ENCODE results near the gene B3GALT5. TPM values are rescaled to one million over a fixed set of nuclear protein-coding genes. Genes with fewer than 3 reads are reported as not detected.

B3GALT5 gene
- 1 to 10 TPM in 3 of 5 donors, under 1 TPM in 1, not detected in 1; 0.45 to 8.3 (median 4.3) TPM for total RNA-seq
- polyA plus RNA-seq: 1 to 10 TPM in 1 of 3 donors, under 1 TPM in 2; 0.12 to 2.7 (median 0.70) TPM
- long read RNA-seq, donor 1: 0 reads
- long read RNA-seq, donor 2: 0 reads
- long read RNA-seq, donor 3: 0 reads
- long read RNA-seq, donor 4: 0 reads
- long read RNA-seq, donor 5: 0 reads
- long read RNA-seq, donor 6: 0 reads
- long read RNA-seq, donor 7: 0 reads
- long read RNA-seq, donor 8: 0 reads
- long read RNA-seq, donor 9: 0 reads
- long read RNA-seq, donor 10: 0 reads

GRCh38 chr21:39612233-39613040, at the start of gene B3GALT5:
TSS of gene B3GALT5 (plus strand) at chr21:39612940. CDS start at chr21:39660560, 47,620 bp downstream.
- H3K27me3 ChIP-seq: peaks cover 0 to 67% (median 27%) of the 10 kb centered on the region in 3 donors
- 9 to 24% (median 12%) methylated on average over 32 to 63 of the region's 63 CpGs for WGBS, 5 donors
- H3K9me3 ChIP-seq: no peaks in the 10 kb centered on the region
- intact Hi-C loops (cut with DNase I; ENCODE audit: low total_unique reads): no loop called here
- DNase-seq: peak in 1 of 2 donors; percentile 75
- peaks cover 6 to 17% (median 13%) of the 10 kb centered on the region in 4 donors for H3K4me1 ChIP-seq
- H3K4me3 ChIP-seq: peak within 1 kb of the TSS; percentile 36 to 45 (median 41)
- no peaks in the 10 kb centered on the region for H3K36me3 ChIP-seq
- H3K27ac ChIP-seq: peak within 1 kb of the TSS in 1 of 5 donors; percentile 21
- TF ChIP-seq POLR2A (IDR thresholded peaks at IDR 0.05) (no peak), EP300 (IDR thresholded peaks at IDR 0.05) (no peak), CTCF (IDR thresholded peaks at IDR 0.05) (no peak), POLR2AphosphoS5 (IDR thresholded peaks at IDR 0.05) (no peak)

GRCh38 chr21:39564200-39564599, 48.5 kb upstream of the B3GALT5 start:
- intact Hi-C loops (cut with DNase I; ENCODE audit: low total_unique reads): no loop called here
- peaks cover 0 to 12% (median 3%) of the 10 kb centered on the region in 4 donors for H3K4me1 ChIP-seq
- H3K27me3 ChIP-seq: no peaks in the 10 kb centered on the region
- H3K36me3 ChIP-seq: no peaks in the 10 kb centered on the region
- 29 to 65% (median 45%) methylated on average over 3 of the region's 3 CpGs for whole genome bisulfite sequencing, 5 donors
- peak; percentile 27 to 72 for DNase-seq
- TF ChIP-seq POLR2AphosphoS5 (IDR thresholded peaks at IDR 0.05): no peak
- TF ChIP-seq EP300 (IDR thresholded peaks at IDR 0.05): no peak
- TF ChIP-seq POLR2A (IDR thresholded peaks at IDR 0.05): no peak
- TF ChIP-seq CTCF (IDR thresholded peaks at IDR 0.05): no peak
- no peak overlapping the region for H3K27ac ChIP-seq
- no peak overlapping the region for H3K4me3 ChIP-seq
- H3K9me3 ChIP-seq: no peaks in the 10 kb centered on the region

- intact Hi-C loops (cut with DNase I; ENCODE audit: low total_unique reads): no loop called here
- H3K4me1 ChIP-seq: peaks cover 0 to 12% (median 3%) of the 10 kb centered on the region in 4 donors
- TF ChIP-seq CTCF (IDR thresholded peaks at IDR 0.05) (no peak), POLR2AphosphoS5 (IDR thresholded peaks at IDR 0.05) (no peak), POLR2A (IDR thresholded peaks at IDR 0.05) (no peak), EP300 (IDR thresholded peaks at IDR 0.05) (no peak)
- H3K36me3 ChIP-seq: no peaks in the 10 kb centered on the region
- no peak overlapping the region for H3K4me3 ChIP-seq
- DNase-seq: no peak
- H3K9me3 ChIP-seq: no peaks in the 10 kb centered on the region
- no peaks in the 10 kb centered on the region for H3K27me3 ChIP-seq
- no peak overlapping the region for H3K27ac ChIP-seq
- WGBS, 5 donors: 87 to 93% (median 91%) methylated on average over 18 of the region's 18 CpGs
These were observed 45.4 kb upstream of the B3GALT5 start for GRCh38 chr21:39567180-39567972.

- 58 to 79% (median 69%) methylated on average over 8 of the region's 8 CpGs for WGBS, 5 donors
These were observed 44.4 kb upstream of the B3GALT5 start for GRCh38 chr21:39568361-39568760.

More at GRCh38 chr21:39568361-39568760, 44.4 kb upstream of the B3GALT5 start:
- no peaks in the 10 kb centered on the region for H3K36me3 ChIP-seq
- no peaks in the 10 kb centered on the region for H3K9me3 ChIP-seq
- intact Hi-C loops (cut with DNase I; ENCODE audit: low total_unique reads): no loop called here
- TF ChIP-seq POLR2AphosphoS5 (IDR thresholded peaks at IDR 0.05) (no peak), CTCF (IDR thresholded peaks at IDR 0.05) (no peak)
- H3K4me1 ChIP-seq: peaks cover 0 to 12% (median 3%) of the 10 kb centered on the region in 4 donors
- peaks cover 0 to 3% (median 0%) of the 10 kb centered on the region in 3 donors for H3K27me3 ChIP-seq
- H3K27ac ChIP-seq: no peak overlapping the region
- DNase-seq: no peak
- H3K4me3 ChIP-seq: no peak overlapping the region
